Loucy (cell line): ENCODE results near the gene CFAP69.

Source experiments
- CTCF ChIP-seq: fragments of 200-600 bp; sonication (generic); conservative IDR thresholded peaks from 2 replicates; pipeline ENCODE4 v1.5.1; 2014; ENCODE audit warnings: mild to moderate bottlenecking, antibody characterized with exemption, low read length
- EZH2phosphoT487 ChIP-seq: fragments of 200-600 bp; IDR thresholded peaks from 2 replicates; pipeline ENCODE4 v1.6.1; 2018; ENCODE audit warnings: antibody characterized with exemption, mild to moderate bottlenecking, moderate library complexity, borderline replicate concordance

GRCh38 chr7:90290244-90291113 is 45.5 kb downstream of the CFAP69 start:
- TF ChIP-seq CTCF: no peak
- no peak for TF ChIP-seq EZH2phosphoT487
